B cell (primary cell): ENCODE results near the gene LYZL6. TPM values are rescaled to one million over a fixed set of nuclear protein-coding genes. Genes with fewer than 3 reads are reported as not detected.

ENCODE experiments used
- ATAC-seq: fragments of 200-7000 bp; cut with Tn5 transposase; one replicate; pipeline ENCODE4 v1.10.0; 2021; ENCODE audit warnings: low read depth, mild to moderate bottlenecking, moderate number of reproducible peaks, moderate library complexity
- CTCF ChIA-PET: fragments of 350-600 bp; sonication (Branson Sonifier 250); formaldehyde crosslinking; loops from one replicate; lab custom pipeline; 2021; ENCODE audit warnings: antibody characterized with exemption, inconsistent platforms; lab: Charles Lee
- POLR2A ChIA-PET: fragments of 350-600 bp; sonication (Branson Sonifier 250); formaldehyde crosslinking; loops from one replicate; lab custom pipeline; 2021; ENCODE audit warnings: antibody characterized with exemption; lab: Charles Lee
- DNase-seq: peaks from one replicate; pipeline ENCODE4 v3.0.0; 2013
- H2AFZ ChIP-seq: 2 replicates; pipeline ENCODE4 v1.6.1; 2012; ENCODE audit warnings: mild to moderate bottlenecking, low read depth, low read length; ENCODE audit not compliant: insufficient read depth, poor library complexity, severe bottlenecking
- H3K27ac ChIP-seq, 2 donors: 1 replicate in 1 of 2; 2 replicates in 1 of 2; pipeline ENCODE4 v1.5.1; 2012 to 2013; ENCODE audit warnings: low read length in 2 of 2, mild to moderate bottlenecking in 2 of 2, moderate library complexity in 1 of 2
- H3K27me3 ChIP-seq, 4 experiments: fragments of 200-600 bp in 1 of 4; sonication (generic) in 1 of 4; replicated peaks in 1 of 4; 1 replicate in 2 of 4; 2 replicates in 2 of 4; pipeline versions ENCODE4 v1.6.1 to v1.7.0; 2013 to 2016; ENCODE audit warnings: low read length in 3 of 4, mild to moderate bottlenecking in 2 of 4, mixed read lengths in 1 of 4, moderate library complexity in 1 of 4; ENCODE audit not compliant: insufficient read depth in 4 of 4, control insufficient read depth in 3 of 4; ENCODE audit errors: control extremely low read depth in 1 of 4
- H3K36me3 ChIP-seq, 2 experiments: replicated peaks in 1 of 2; 1 replicate in 1 of 2; 2 replicates in 1 of 2; pipeline versions ENCODE4 v1.6.1 to v1.7.1; 2013; ENCODE audit warnings: low read length in 1 of 2; ENCODE audit not compliant: insufficient read depth in 2 of 2, control insufficient read depth in 1 of 2; ENCODE audit errors: control extremely low read depth in 1 of 2, extremely low read depth in 1 of 2
- H3K4me1 ChIP-seq, 2 donors: fragments of 200-600 bp in 1 of 2; sonication (generic) in 1 of 2; 1 replicate in 1 of 2; 2 replicates in 1 of 2; pipeline versions ENCODE4 v1.5.1 to v1.6.1; 2013 to 2017; ENCODE audit warnings: low read length in 2 of 2; ENCODE audit not compliant: control insufficient read depth in 2 of 2, insufficient read depth in 2 of 2
- H3K4me2 ChIP-seq: replicated peaks from 2 replicates; pipeline ENCODE3; 2012; ENCODE audit warnings: mild to moderate bottlenecking, low read depth, low read length; ENCODE audit not compliant: poor library complexity, severe bottlenecking
- H3K4me3 ChIP-seq, 5 experiments: fragments of 200-600 bp in 1 of 5; sonication (generic) in 1 of 5; 1 replicate in 3 of 5; 2 replicates in 2 of 5; pipeline versions ENCODE4 v1.5.1 to v1.7.0; 2011 to 2016; ENCODE audit warnings: low read length in 4 of 5, mild to moderate bottlenecking in 4 of 5, low read depth in 2 of 5, control low read depth in 1 of 5, moderate library complexity in 1 of 5; ENCODE audit not compliant: insufficient read depth in 1 of 5; ENCODE audit errors: control extremely low read depth in 1 of 5, extremely low read depth in 1 of 5
- H3K79me2 ChIP-seq: fragments of 200-600 bp; sonication (generic); one replicate; pipeline ENCODE4 v1.6.0; 2016; ENCODE audit warnings: low read length; ENCODE audit not compliant: control insufficient read depth, insufficient read depth
- H3K9ac ChIP-seq: fragments of 200-600 bp; sonication (generic); 2 replicates; pipeline ENCODE4 v1.6.1; 2017; ENCODE audit warnings: mild to moderate bottlenecking, low read length, moderate library complexity
- H3K9me3 ChIP-seq, 3 donors: one replicate each; pipeline versions ENCODE4 v1.6.1 to v1.7.1; 2013; ENCODE audit warnings: low read length in 2 of 3; ENCODE audit not compliant: control insufficient read depth in 2 of 3, insufficient read depth in 1 of 3; ENCODE audit errors: control extremely low read depth in 1 of 3
- H4K20me1 ChIP-seq: 2 replicates; pipeline ENCODE4 v1.6.0; 2012; ENCODE audit warnings: mild to moderate bottlenecking, low read length; ENCODE audit not compliant: insufficient read depth, control insufficient read depth, poor library complexity, severe bottlenecking
- H3K27ac Mint-ChIP-seq: one replicate; pipeline ENCODE4 v1.8.0; 2021; ENCODE audit warnings: mixed read lengths
- H3K27me3 Mint-ChIP-seq: one replicate; pipeline ENCODE4 v1.8.0; 2021; ENCODE audit warnings: mixed read lengths
- H3K4me1 Mint-ChIP-seq: one replicate; pipeline ENCODE4 v1.8.0; 2021; ENCODE audit warnings: mixed read lengths
- H3K4me3 Mint-ChIP-seq: one replicate; pipeline ENCODE4 v1.8.0; 2021; ENCODE audit warnings: mixed read lengths
- H3K9me3 Mint-ChIP-seq: one replicate; pipeline ENCODE4 v1.8.0; 2022; ENCODE audit warnings: mixed read lengths; ENCODE audit not compliant: insufficient read depth
- EZH2 ChIP-seq: IDR thresholded peaks from 2 replicates; pipeline ENCODE4 v1.6.1; 2012; ENCODE audit warnings: borderline replicate concordance, low read depth, mild to moderate bottlenecking, moderate library complexity, low read length; ENCODE audit not compliant: insufficient read depth, poor library complexity, severe bottlenecking
- WGBS: methylation state at CpG from one replicate; pipeline ENCODE4 v1.1.5; 2013; ENCODE audit warnings: missing lambda C conversion rate; ENCODE audit not compliant: insufficient coverage; 5-methylcytosine and 5-hydroxymethylcytosine counted together
- intact Hi-C: fragments of 100-400 bp; cut with micrococcal nuclease; formaldehyde crosslinking; loops from one replicate; pipeline ENCODE4 v1.10.0; 2022
- polyA plus RNA-seq: library from polyadenylated mRNA; depleted of rRNA; stranded (reverse); fragments of >200 nt; gene quantifications from 2 replicates; pipeline ENCODE4 v1.2.3, GENCODE V29; 2012
- total RNA-seq, 2 donors: library from RNA; stranded (reverse); fragments of 120-200 nt in 1 of 2; gene quantifications; 1 replicate in 1 of 2; 2 replicates in 1 of 2; pipeline versions ENCODE4 v1.2.3 to v1.2.4, GENCODE V29; 2013 to 2022
- TF ChIP-seq, protein P1 (sequence below): fragments of 200-600 bp; IDR thresholded peaks from one replicate; pipeline ENCODE4 v1.8.0; 2022; ENCODE audit warnings: antibody characterized with exemption, mild to moderate bottlenecking

Gene LYZL6
- total and polyA plus RNA-seq, 2 donors (not counting 1 experiment from before 2014, with no cell fraction given): not detected

DNA sequence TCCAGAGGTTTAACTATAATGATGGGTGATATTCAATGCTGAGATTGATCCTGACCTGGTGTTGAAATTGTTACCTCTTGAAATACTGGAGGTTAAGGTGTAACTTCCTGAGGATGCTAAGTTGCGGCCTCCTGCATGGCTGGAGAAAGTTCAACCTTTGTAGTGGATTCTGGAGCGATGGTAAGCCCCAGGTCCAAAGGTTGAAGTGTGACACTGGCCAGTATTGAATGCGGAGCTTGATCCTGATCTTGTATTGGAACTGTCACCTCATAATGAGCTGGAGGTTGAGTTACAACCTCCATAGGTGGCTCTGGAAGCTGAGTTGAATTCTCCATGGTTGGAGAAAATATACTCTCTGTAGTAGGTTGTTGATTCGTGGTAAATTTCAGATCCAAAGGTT is 29.9 kb downstream of the LYZL6 start:
- H2AFZ ChIP-seq: no peak overlapping the region
- H3K9me3 ChIP-seq: no peaks in the 10 kb centered on the region
- no peaks in the 10 kb centered on the region for H4K20me1 ChIP-seq
- H3K4me1 ChIP-seq: no peaks in the 10 kb centered on the region
- Mint-ChIP-seq H3K27ac (no peak overlapping the region), H3K4me3 (no peak overlapping the region), H3K27me3 (no peaks in the 10 kb centered on the region), H3K9me3 (no peaks in the 10 kb centered on the region), H3K4me1 (no peaks in the 10 kb centered on the region)
- ATAC-seq (no peak), DNase-seq (no peak)
- no peak overlapping the region for H3K4me3 ChIP-seq
- H3K79me2 ChIP-seq: no peaks in the 10 kb centered on the region
- no peaks in the 10 kb centered on the region for H3K27me3 ChIP-seq
- ChIA-PET CTCF (interaction anchor here (0.9 kb wide), 1 partner anchor 56 kb away, joined by 3 read pairs; no protein-coding TSS in a partner anchor), POLR2A (no interaction called here)
- H3K9ac ChIP-seq: no peak overlapping the region
- WGBS: 100% methylated on average over 4 of the region's 4 CpGs
- TF ChIP-seq, protein P1, sequence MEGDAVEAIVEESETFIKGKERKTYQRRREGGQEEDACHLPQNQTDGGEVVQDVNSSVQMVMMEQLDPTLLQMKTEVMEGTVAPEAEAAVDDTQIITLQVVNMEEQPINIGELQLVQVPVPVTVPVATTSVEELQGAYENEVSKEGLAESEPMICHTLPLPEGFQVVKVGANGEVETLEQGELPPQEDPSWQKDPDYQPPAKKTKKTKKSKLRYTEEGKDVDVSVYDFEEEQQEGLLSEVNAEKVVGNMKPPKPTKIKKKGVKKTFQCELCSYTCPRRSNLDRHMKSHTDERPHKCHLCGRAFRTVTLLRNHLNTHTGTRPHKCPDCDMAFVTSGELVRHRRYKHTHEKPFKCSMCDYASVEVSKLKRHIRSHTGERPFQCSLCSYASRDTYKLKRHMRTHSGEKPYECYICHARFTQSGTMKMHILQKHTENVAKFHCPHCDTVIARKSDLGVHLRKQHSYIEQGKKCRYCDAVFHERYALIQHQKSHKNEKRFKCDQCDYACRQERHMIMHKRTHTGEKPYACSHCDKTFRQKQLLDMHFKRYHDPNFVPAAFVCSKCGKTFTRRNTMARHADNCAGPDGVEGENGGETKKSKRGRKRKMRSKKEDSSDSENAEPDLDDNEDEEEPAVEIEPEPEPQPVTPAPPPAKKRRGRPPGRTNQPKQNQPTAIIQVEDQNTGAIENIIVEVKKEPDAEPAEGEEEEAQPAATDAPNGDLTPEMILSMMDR: no peak
- TF ChIP-seq EZH2: no peak
- intact Hi-C loops: no loop called here
- H3K4me2 ChIP-seq: no peak overlapping the region
- H3K36me3 ChIP-seq: no peaks in the 10 kb centered on the region
- no peak overlapping the region for H3K27ac ChIP-seq

DNA sequence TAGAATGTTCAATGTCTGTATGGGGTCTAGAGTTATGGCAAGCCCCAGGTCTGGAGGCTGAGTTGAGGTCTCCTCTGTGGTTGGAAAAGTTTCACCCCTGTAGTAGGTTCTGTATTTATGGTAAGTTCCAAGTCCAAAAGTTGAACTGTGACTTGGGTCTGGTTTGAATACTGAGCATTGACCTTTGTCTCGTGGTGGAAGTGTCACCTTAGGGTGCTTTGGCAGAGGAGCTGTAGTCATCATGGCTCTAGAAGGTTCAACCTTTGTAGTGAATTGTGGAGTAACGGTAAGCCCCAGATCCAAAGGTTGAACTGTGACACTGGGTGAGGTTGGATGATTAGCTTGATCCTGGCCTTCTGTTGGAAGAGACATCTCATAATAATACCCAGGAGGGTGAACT is 30.6 kb downstream of the LYZL6 start:
- intact Hi-C loops: no loop called here
- no peaks in the 10 kb centered on the region for H3K4me1 Mint-ChIP-seq
- no peak overlapping the region for H3K9ac ChIP-seq
- no peak overlapping the region for H3K4me3 Mint-ChIP-seq
- ChIA-PET POLR2A (no interaction called here), CTCF (no interaction called here)
- no peak for DNase-seq
- no peaks in the 10 kb centered on the region for H3K27me3 ChIP-seq
- no peaks in the 10 kb centered on the region for H3K36me3 ChIP-seq
- no peak overlapping the region for H3K4me3 ChIP-seq
- H3K9me3 Mint-ChIP-seq: no peaks in the 10 kb centered on the region
- H3K27ac Mint-ChIP-seq: no peak overlapping the region
- no peaks in the 10 kb centered on the region for H3K9me3 ChIP-seq
- 96% methylated on average over 2 of the region's 2 CpGs for WGBS
- no peak overlapping the region for H2AFZ ChIP-seq
- no peak overlapping the region for H3K4me2 ChIP-seq
- H3K4me1 ChIP-seq: no peaks in the 10 kb centered on the region
- no peak for TF ChIP-seq EZH2
- TF ChIP-seq, protein P1: no peak
- H3K79me2 ChIP-seq: no peaks in the 10 kb centered on the region
- no peak overlapping the region for H3K27ac ChIP-seq
- H4K20me1 ChIP-seq: no peaks in the 10 kb centered on the region
- H3K27me3 Mint-ChIP-seq: no peaks in the 10 kb centered on the region
- no peak for ATAC-seq
